Prostate gland (tissue), 2 donors: ENCODE results near the gene FAH. TPM values are rescaled to one million over a fixed set of nuclear protein-coding genes. Genes with fewer than 3 reads are reported as not detected.

Source experiments
- DNase-seq: peaks from one replicate; pipeline ENCODE4 v3.0.0-alpha.2; 2019; ENCODE audit warnings: low spot score
- H3K27ac ChIP-seq, 2 donors: fragments of 200-600 bp; sonication (generic); 2 replicates each; pipeline ENCODE4 v1.5.1; 2017 to 2019
- H3K27me3 ChIP-seq: fragments of 200-600 bp; sonication (generic); replicated peaks from 2 replicates; pipeline ENCODE4 v1.5.1; 2019; ENCODE audit not compliant: insufficient read depth
- H3K36me3 ChIP-seq, 2 donors: fragments of 200-600 bp; sonication (generic); 1 replicate in 1 of 2; 2 replicates in 1 of 2; pipeline versions ENCODE4 v1.5.1 to v1.8.1; 2017 to 2019
- H3K4me1 ChIP-seq: fragments of 200-600 bp; sonication (generic); replicated peaks from 2 replicates; pipeline ENCODE4 v1.5.1; 2019
- H3K4me3 ChIP-seq, 2 donors: fragments of 200-600 bp; sonication (generic); 2 replicates each; pipeline ENCODE4 v1.5.1; 2017 to 2019
- H3K9me3 ChIP-seq: fragments of 200-600 bp; sonication (generic); 2 replicates; pipeline ENCODE4 v1.5.1; 2017
- CTCF ChIP-seq, 4 experiments: fragments of 200-600 bp in 2 of 4; fragments of 450-650 bp in 2 of 4; sonication (generic) in 2 of 4; IDR thresholded peaks; 1 replicate in 3 of 4; 2 replicates in 1 of 4; pipeline ENCODE4 v1.5.1; 2016 to 2019; ENCODE audit warnings: antibody characterized with exemption in 4 of 4, mild to moderate bottlenecking in 2 of 4, moderate library complexity in 2 of 4
- POLR2A ChIP-seq: fragments of 450-650 bp; IDR thresholded peaks from one replicate; pipeline ENCODE4 v1.6.1; 2016; ENCODE audit warnings: antibody characterized with exemption, mild to moderate bottlenecking
- POLR2AphosphoS5 ChIP-seq: sonication (generic); formaldehyde crosslinking; IDR thresholded peaks from one replicate; pipeline ENCODE4 v1.6.1; 2017; ENCODE audit warnings: antibody characterized with exemption
- WGBS: methylation state at CpG from one replicate; pipeline ENCODE4 v1.1.5; 2018; 5-methylcytosine and 5-hydroxymethylcytosine counted together
- intact Hi-C: fragments of 100-400 bp; cut with DNase I; formaldehyde crosslinking; loops from one replicate; pipeline ENCODE4 v1.14.2; 2022
- total RNA-seq, 2 donors: library from RNA; depleted of rRNA; stranded (reverse); fragments of >200 nt; gene quantifications; one replicate each; pipeline ENCODE4 v1.1.0, GENCODE V29; 2016

FAH gene
- total RNA-seq, 2 donors from 2014 or later = 26.7 to 51.4 TPM

- no peak overlapping the region for H3K4me3 ChIP-seq
- no peaks in the 10 kb centered on the region for H3K4me1 ChIP-seq
- H3K9me3 ChIP-seq = no peaks in the 10 kb centered on the region
- no peaks in the 10 kb centered on the region for H3K36me3 ChIP-seq
- WGBS = 76% methylated on average over 8 of the region's 8 CpGs
- intact Hi-C loops = loop anchor here (5.0 kb wide), 2 partner anchors 110 to 275 kb away; partner anchors contain the start of gene MTHFS
- no peak overlapping the region for H3K27ac ChIP-seq
- TF ChIP-seq POLR2A (no peak), POLR2AphosphoS5 (no peak), CTCF (IDR thresholded peaks at IDR 0.05) (no peak)
- DNase-seq = no peak
- no peaks in the 10 kb centered on the region for H3K27me3 ChIP-seq
Measured at GRCh38 chr15:80172401-80172800, 19.6 kb downstream of the FAH start.

- 72% methylated on average over 9 of the region's 10 CpGs for WGBS
- peak; percentile 79 for DNase-seq
Measured at GRCh38 chr15:80173022-80173759, 20.4 kb downstream of the FAH start.

GRCh38 chr15:80174017-80174746 is 21.4 kb downstream of the FAH start:
- Histone ChIP-seq H3K27me3 (no peaks in the 10 kb centered on the region), H3K27ac (peak overlapping the region; percentile 44 to 46), H3K9me3 (no peaks in the 10 kb centered on the region), H3K4me1 (no peaks in the 10 kb centered on the region), H3K4me3 (no peak overlapping the region), H3K36me3 (no peaks in the 10 kb centered on the region)
- peak; percentile 73 for TF ChIP-seq POLR2AphosphoS5
- TF ChIP-seq POLR2A = no peak
- peak; percentile 63 for DNase-seq
- 55% methylated on average over 11 of the region's 11 CpGs for WGBS
- intact Hi-C loops = loop anchor here (5.0 kb wide), 2 partner anchors 112 to 277 kb away; partner anchors contain the start of gene MTHFS

More at GRCh38 chr15:80173022-80173759, 20.4 kb downstream of the FAH start:
- no peaks in the 10 kb centered on the region for H3K9me3 ChIP-seq
- no peak overlapping the region for H3K4me3 ChIP-seq
- TF ChIP-seq POLR2A = no peak
- peak; percentile 63 for TF ChIP-seq POLR2AphosphoS5
- TF ChIP-seq CTCF (IDR thresholded peaks at IDR 0.05) = peak in 3 of 4 experiments; percentile 58 to 79 (median 79)
- no peaks in the 10 kb centered on the region for H3K27me3 ChIP-seq
- intact Hi-C loops = loop anchor here (5.0 kb wide), 2 partner anchors 111 to 276 kb away; partner anchors contain the start of gene MTHFS
- no peaks in the 10 kb centered on the region for H3K4me1 ChIP-seq
- H3K27ac ChIP-seq = peak overlapping the region in 1 of 2 donors; percentile 44
- no peaks in the 10 kb centered on the region for H3K36me3 ChIP-seq

GRCh38 chr15:80175436-80175835 is 22.6 kb downstream of the FAH start:
- WGBS = 97% methylated on average over 6 of the region's 9 CpGs
- TF ChIP-seq POLR2AphosphoS5 (no peak), CTCF (IDR thresholded peaks at IDR 0.05) (no peak), POLR2A (no peak)
- no peak overlapping the region for H3K4me3 ChIP-seq
- no peaks in the 10 kb centered on the region for H3K27me3 ChIP-seq
- H3K27ac ChIP-seq = no peak overlapping the region
- no peaks in the 10 kb centered on the region for H3K4me1 ChIP-seq
- intact Hi-C loops = no loop called here
- DNase-seq = no peak
- H3K36me3 ChIP-seq = peaks cover 0 to 5% of the 10 kb centered on the region in 2 donors
- no peaks in the 10 kb centered on the region for H3K9me3 ChIP-seq

- Histone ChIP-seq H3K4me3 (no peak overlapping the region), H3K27ac (no peak overlapping the region), H3K36me3 (peaks cover 0 to 5% of the 10 kb centered on the region in 2 donors), H3K4me1 (no peaks in the 10 kb centered on the region), H3K9me3 (no peaks in the 10 kb centered on the region), H3K27me3 (no peaks in the 10 kb centered on the region)
- intact Hi-C loops = no loop called here
- no peak for DNase-seq
- TF ChIP-seq CTCF (IDR thresholded peaks at IDR 0.05) = no peak
- TF ChIP-seq POLR2AphosphoS5 = no peak
- no peak for TF ChIP-seq POLR2A
- WGBS = 62% methylated on average over 6 of the region's 6 CpGs
Measured at GRCh38 chr15:80176443-80176842, 23.6 kb downstream of the FAH start.
